ACHN (cell line): Measurements from ENCODE around the gene DMD.

ENCODE experiments used
- DNase-seq: peaks from one replicate; pipeline ENCODE4 v3.0.0-alpha.2; 2015
- in situ Hi-C: cut with HindIII; loops from 2 replicates; pipeline ENCODE4 v1.10.0; 2017; ENCODE audit warnings: low sequenced_read_pairs, low pct_ligation_motif_present, low pct_unique_long_range_greater_than_20kb

The DMD gene

GRCh38 chrX:31909850-31910572 is 1301.3 kb downstream of the DMD start:
- in situ Hi-C loops: no loop called here
- no peak for DNase-seq

DNA sequence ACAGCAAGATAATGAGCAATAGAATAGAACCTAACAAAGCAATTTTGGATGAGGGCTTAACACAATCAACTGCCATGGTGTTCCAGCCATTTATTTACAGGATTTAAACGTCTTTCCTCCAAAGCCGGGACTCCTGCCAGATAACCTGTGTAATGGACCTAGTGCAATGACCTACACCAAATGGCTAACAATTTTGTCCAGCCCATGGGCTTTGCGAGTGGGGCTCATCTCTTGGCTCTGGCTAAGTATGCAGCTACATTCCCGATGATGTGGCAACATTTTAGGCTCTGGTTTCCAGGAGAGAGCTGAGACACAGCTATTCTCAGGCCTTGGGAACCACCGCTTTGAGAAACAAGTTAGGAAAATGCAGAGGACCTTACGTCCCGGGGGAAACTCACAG is 1317.2 kb downstream of the DMD start:
- DNase-seq: no peak
- in situ Hi-C loops: no loop called here

DNA sequence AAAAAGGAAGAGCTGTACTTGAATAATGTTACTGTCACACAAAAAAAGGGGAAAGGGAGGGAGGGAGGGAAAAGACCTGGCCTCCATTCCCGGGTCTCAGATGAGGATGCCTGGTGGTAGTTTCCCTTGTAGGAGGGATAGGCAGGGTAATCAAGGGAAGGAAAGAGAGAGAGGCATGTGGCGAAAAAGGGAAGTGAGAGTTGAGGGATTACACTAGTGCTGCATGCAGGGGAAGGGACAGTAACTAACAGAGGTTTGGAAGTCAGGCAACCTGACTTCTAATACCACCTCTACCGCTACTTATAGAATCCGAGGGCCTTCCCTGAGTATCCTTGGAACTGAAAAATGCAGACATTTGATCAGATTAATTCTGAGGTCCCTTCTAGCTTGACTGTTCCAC is 1317.8 kb downstream of the DMD start:
- no peak for DNase-seq

DNA sequence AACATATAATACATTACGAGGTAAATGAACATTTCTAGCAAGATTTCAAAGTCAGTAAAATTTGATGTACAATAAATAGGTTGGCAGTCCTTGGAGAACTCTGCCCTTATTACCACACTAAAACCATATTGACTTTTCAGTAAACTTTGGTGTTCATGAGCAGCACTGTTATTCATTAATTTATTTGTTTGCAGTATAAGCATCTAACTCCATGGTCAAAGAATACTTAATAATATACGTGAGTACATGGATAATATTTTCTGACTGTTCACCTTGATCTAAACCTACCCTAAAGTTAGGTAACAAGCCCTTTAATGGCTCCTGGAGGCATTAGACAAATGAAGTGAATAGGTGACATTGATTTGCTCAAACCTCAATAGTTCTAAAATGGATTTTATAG is 1322.3 kb downstream of the DMD start:
- no peak for DNase-seq
- in situ Hi-C loops: no loop called here

More for the DNA sequence above, 1317.8 kb downstream of the DMD start:
- in situ Hi-C loops: no loop called here

DNA sequence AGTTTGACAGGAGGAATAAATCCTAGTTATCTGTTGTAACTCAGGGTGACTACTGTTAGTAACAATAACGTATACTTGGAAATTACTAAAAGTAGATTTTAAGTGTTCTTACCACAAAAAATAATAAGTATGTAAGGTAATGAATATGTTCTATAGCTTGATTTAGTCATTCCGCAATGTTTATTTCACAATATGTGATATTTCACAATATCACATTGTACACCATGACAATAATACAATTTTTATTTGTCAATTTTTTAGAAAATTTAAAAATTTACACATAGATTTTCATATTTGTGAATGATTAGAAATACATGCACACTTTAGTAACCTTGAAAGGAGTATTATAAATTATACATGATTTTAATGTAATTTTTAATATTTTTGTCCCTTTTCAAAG is 1326.8 kb downstream of the DMD start:
- in situ Hi-C loops: no loop called here
- no peak for DNase-seq

- in situ Hi-C loops: no loop called here
- no peak for DNase-seq
These were observed 1339.3 kb downstream of the DMD start for GRCh38 chrX:31872007-31872406.

DNA sequence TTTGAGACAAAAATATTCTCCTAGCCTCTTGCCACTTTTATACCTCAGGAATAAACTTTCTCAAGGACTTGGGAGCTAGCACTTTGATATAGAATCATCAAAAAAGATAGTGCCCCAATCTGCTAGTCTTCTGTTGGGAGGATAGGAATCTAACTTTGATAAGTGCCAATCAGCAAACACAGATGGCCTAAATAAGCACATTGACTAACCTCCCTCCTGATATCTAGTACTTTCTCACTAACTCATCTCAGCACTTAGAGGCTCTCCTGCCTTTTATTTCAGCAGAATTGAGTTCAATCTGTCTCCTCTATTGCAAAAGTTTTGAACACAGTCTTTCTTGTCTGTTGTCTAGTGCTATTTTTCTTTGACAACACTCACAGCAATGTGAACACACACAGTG is 1341.1 kb downstream of the DMD start:
- DNase-seq: no peak
- in situ Hi-C loops: no loop called here

- in situ Hi-C loops: no loop called here
These were observed 1350.7 kb downstream of the DMD start for GRCh38 chrX:31860686-31861085.

DNA sequence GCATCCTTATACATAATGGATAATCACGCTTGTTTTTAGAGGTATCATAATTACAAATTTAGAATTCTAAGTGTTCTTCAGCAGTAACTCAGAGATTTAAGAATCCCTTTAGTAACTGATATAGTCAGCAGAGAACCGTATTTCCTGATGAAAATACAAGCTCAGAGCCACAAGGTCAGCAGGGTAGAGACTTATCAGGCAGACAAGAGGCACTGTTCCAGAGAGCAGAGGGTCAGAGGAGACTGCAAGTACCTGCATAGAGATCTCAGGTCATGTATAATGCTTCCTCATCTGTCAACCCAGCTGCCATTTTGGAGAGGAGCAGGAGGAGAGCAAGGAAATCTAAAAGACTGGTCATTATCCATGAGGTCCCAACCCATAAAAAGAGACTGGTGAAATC is 1352.4 kb downstream of the DMD start:
- in situ Hi-C loops: no loop called here
- DNase-seq: no peak

More at GRCh38 chrX:31860686-31861085, 1350.7 kb downstream of the DMD start:
- DNase-seq: no peak

DNA sequence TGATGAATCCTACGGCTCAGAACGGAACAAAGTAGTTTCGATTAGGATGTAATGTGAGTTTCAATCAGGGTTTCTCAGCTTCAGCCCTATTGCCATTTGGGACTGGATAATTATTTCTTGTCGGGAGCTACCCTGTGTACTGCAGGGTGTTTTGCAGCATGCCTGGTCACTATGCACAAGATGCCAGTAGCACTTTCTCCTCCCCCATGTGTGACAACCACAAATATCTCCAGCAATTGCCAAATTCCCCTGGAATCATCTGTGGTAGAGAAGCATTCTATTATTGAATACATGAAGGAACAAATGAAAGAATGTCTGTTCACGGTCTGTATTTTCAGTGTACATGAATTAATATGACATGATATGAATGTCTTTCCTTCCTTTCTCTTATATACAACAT is 1356.6 kb downstream of the DMD start:
- no peak for DNase-seq
- in situ Hi-C loops: no loop called here

GRCh38 chrX:31851761-31852160 is 1359.6 kb downstream of the DMD start:
- in situ Hi-C loops: no loop called here

GRCh38 chrX:31847773-31848172 is 1363.6 kb downstream of the DMD start:
- in situ Hi-C loops: no loop called here
- DNase-seq: no peak

More at GRCh38 chrX:31851761-31852160, 1359.6 kb downstream of the DMD start:
- DNase-seq: no peak

- no peak for DNase-seq
- in situ Hi-C loops: no loop called here
These were observed 1366.3 kb downstream of the DMD start for GRCh38 chrX:31845003-31845402.

DNA sequence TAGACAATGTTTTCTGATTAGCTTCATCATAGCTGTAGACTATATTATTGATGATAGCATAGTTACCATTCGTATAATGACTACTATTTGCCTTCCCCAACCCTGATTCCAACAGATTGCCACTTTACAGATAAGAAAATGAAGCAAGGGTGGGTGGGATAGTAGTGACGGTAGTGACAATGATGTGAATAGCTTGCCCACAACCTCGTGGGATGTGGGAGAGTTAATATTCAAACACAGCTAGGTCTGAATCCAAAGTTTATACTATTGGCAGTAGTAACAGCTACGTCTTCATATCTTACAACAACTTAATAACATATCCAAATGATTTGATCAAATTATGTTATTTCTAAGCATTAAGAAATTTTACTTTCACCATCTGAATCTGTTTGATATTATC is 1372.7 kb downstream of the DMD start:
- DNase-seq: no peak
- in situ Hi-C loops: no loop called here

DNA sequence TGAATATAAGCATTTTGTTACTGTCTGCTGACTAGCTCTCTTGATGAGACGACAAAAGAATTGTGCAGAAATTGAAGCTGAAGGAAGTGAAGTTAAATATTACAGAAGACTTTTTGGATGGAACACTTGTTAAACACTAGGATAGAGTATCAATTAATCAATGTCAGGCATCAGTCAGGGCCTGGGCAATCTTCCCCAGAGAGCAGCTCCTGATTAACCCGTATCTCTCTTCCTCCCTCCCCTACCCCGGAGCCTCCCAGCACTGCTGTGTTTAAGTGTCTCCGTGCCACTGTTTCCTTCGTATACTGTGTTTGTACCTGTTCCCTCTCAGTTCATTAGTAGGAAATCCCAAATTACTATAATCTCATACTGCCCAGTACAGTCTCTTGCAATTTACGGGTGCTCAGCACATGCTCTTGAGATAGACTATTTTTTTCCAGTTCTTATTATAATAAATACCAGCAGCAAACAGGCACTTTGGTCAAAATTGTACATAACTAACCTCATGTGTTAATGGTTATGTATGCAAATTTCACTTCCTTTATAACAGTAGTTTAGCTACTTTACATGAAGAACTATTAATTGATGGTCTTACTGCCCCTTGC is 1373.8 kb downstream of the DMD start:
- no peak for DNase-seq

GRCh38 chrX:31836479-31836878 is 1374.9 kb downstream of the DMD start:
- no peak for DNase-seq

More for the DNA sequence above, 1373.8 kb downstream of the DMD start:
- in situ Hi-C loops: no loop called here

DNA sequence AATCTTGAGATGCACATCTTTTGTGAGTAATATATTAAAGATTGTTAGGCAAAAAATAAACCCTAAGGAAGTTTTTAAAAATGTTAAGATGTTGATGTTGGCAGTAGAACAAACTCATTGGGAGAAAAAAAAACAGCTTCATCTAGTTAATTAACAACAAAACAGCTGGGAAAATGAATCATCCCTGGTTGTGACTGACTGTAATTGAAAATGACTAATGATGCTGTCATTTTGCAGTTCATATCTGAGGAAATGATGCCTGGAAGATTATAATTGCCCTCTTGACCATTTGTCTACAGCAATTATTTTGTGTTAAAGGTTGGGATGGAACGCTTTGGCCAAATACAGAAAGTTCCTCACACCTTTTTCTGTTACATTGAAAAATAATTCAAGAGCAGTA is 1379.1 kb downstream of the DMD start:
- in situ Hi-C loops: no loop called here
- DNase-seq: peak; percentile 1

More at GRCh38 chrX:31836479-31836878, 1374.9 kb downstream of the DMD start:
- in situ Hi-C loops: no loop called here

- in situ Hi-C loops: no loop called here
- DNase-seq: no peak
These were observed 1390.7 kb downstream of the DMD start for GRCh38 chrX:31820430-31821210.

- DNase-seq: no peak
- in situ Hi-C loops: no loop called here
These were observed 1391.9 kb downstream of the DMD start for GRCh38 chrX:31819455-31819854.
